Stimulated activated CD4-positive, alpha-beta T cell treated with anti-CD3 and anti-CD28 coated beads, Interleukin-12 subunit alpha, Interleukin-12 subunit beta, amount 100 ng/mL, for 24 hours (primary cell): ENCODE measurements around the gene CAPS.
A peak's percentile ranks its signal among the peaks of the same experiment; 100 is the strongest.

Experiments
- DNase-seq, 2 experiments: peaks; one replicate each; pipeline ENCODE4 v3.0.0-alpha.2; 2020; ENCODE audit warnings: low read depth in 2 of 2

The CAPS gene

GRCh38 chr19:5933391-5934068, 19.5 kb downstream of the CAPS start:
- DNase-seq, result no peak

- no peak for DNase-seq
These were observed 20.0 kb downstream of the CAPS start for GRCh38 chr19:5934069-5934401.

DNA sequence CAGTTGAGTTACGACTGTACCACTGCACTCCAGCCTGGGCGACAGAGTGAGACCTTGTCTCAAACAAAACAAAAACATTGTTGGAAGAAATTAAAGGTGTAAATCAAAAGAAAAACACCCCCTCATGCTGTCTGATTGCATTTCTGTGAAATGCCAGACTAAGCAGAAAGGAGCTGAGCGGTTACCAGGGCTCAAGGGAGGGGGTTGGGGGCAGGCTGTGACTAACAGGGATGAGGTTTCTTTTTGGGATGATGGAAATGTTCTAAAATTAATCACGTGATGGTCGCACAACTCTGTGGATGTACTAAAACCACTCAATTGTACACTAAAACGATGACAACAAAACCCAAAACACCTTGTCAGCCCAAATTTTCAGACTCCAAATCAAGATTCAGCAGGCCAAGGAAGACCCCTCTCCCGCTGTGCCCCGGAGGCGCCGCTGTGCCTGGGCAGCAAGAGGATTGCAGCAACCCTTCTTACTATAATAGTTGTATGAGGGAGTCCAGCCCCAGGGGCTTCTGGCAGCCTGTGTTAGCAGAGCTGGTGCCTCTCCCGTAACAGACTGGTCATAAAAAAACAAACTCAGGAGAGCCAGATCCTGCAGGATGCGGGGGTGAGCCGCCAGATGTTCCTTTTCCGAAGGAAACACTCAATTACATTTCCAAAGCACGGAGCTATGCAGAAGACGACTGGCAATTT, 20.9 kb downstream of the CAPS start:
- DNase-seq, result no peak

DNA sequence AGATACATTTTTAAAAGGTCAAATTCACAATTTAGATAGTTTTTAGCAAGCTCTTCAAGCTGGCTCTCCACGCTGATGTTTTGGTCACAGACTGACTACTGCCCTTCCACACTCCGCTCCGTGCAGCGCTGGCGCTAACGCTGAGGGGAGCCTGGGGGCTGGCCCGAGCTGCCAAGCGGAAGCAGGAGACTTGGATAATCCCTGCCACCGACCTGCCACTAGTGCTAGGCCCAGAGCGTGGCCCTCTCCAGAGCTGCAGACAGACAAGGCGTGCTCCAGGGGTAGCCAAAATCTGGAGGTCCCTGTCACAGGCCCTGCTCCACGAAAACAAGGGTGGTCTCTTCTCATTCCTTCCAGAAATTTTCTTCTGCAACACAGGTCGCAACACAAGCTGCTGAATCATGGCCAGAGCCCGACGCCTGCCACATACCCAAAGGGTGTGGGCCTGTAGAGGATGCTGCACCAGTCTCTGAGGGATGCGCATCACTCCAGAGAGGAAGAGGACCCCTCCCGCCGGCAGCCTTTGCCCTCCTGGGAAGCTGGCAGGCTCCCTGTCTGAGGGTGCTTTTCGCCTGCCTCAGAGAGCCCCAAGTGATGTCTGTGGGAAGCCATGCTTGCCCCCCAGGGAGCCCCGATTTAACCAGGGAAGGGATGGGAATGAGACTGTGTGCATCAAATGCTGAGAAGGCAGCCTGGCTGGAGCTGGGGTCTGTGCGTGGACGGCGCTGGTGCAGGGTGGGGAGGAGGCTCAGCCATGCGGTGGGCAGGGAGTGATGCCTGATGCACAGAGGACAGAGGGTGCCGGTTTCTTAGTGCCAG, 21.6 kb downstream of the CAPS start:
- DNase-seq, result no peak

- no peak for DNase-seq
These were observed 22.2 kb downstream of the CAPS start for GRCh38 chr19:5936292-5936592.

DNA sequence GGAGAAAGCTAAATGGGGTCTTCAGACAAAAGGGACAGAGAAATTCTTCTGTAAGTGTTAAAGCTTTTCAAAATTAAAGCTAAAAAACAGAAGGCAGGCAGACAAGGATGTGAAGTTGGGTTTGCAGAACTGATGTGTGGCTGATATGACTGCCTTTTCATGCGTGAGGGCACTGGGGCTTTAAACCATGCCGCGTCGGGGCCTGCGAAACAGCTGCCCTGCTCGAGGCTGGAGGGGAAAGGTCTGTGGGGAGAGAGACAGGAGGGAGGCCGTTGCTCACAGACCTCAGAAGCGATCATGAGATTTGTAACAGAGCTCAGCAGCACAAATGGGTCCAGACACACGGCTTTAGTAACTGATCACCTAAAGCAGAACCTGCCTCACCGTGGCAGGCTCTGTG, 23.5 kb downstream of the CAPS start:
- DNase-seq, result no peak

DNA sequence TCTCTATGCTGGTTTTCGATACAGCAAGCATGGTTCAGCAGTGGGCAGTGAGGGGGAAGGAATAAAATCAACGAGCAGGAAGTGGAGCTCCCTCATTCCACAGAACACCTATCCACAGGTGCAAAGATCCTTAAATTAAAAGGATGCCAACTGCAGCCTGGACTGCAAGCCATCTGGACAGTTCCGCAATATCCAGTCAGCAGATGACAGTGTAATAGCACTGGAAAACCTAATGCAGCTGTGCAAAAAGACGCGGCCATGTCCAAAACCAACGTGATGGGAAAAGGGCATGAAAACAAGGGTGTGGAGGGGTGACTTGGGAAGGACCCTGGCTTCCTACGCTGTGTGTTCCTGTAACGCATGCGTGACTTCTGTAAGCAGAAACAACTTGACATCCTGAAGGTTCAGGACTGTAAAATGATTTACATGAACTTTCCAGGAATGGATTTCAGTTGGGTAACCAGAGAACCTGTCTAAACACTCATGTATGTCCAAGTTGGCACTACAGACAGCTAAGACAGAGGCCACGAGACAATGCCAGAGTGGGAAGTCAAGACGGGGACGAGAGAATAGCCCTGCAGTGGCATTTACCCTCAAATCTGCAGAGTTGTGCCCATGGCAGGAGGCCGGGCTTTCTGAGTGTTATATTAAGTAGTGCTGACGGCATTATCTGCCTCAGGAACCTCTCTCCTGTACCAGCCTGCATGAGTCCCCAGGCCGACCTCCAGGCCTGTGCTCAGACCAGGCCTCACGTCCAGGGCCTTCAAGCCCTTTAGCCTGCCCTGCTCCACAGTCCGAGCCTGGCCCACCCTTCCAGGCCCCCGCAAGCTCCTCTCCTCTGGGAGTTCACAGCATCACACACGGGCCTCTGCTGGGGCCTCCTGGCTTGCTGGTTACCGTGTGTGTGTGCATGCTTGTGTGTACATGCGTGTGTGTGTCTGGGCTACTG, 26.5 kb downstream of the CAPS start:
- DNase-seq, result no peak

DNA sequence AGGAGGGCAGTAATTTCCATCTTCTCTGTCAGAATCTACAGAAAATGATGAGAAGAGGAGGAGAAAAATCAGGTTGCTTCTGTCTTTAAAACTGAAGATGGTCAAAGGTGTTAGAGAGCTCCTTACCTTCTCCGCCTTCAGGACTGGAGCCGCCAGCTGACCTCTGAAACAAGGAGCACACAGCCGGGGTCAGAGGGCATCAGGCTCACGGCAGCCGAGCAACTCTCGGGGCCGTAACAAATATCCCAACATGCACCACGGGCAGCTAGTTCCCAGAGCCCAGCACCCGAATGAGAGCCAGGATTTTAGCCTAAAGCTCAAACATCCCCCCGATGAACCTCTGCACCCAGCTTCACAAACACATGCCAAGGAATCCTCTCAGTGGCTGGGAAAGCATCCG, 27.6 kb downstream of the CAPS start:
- no peak for DNase-seq

- no peak for DNase-seq
These were observed 29.0 kb downstream of the CAPS start for GRCh38 chr19:5943045-5943444.

- DNase-seq, result no peak
These were observed 29.6 kb downstream of the CAPS start for GRCh38 chr19:5943623-5944022.

GRCh38 chr19:5947435-5947834, 33.4 kb downstream of the CAPS start:
- DNase-seq, result no peak

- no peak for DNase-seq
These were observed 34.9 kb downstream of the CAPS start for GRCh38 chr19:5948752-5949564.

DNA sequence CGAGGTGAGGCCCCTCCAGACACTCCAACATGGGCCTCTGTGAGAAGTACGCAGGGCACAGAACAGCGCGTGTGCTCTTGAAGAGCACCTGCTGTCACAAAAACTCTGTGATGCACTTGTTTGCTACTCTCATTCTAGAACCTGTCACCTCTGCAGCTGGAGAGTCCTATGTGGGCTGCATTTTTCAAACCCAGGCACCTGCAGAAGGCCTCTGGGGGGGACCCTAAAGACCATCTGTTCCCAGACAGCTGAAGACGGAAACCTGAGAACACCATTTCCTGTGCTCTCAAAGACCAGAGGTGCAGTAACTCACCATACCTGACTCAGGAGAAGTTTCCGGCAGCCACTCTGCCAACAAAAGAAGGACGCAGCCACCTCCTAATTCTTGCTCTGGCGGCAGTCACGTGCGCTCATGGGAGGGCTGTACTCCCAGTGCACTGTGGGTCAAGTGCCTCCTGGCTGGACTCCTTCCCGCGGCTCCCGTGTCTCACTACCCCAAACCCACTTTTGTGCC, 35.8 kb downstream of the CAPS start:
- no peak for DNase-seq

- no peak for DNase-seq
These were observed 36.7 kb downstream of the CAPS start for GRCh38 chr19:5950741-5951140.

DNA sequence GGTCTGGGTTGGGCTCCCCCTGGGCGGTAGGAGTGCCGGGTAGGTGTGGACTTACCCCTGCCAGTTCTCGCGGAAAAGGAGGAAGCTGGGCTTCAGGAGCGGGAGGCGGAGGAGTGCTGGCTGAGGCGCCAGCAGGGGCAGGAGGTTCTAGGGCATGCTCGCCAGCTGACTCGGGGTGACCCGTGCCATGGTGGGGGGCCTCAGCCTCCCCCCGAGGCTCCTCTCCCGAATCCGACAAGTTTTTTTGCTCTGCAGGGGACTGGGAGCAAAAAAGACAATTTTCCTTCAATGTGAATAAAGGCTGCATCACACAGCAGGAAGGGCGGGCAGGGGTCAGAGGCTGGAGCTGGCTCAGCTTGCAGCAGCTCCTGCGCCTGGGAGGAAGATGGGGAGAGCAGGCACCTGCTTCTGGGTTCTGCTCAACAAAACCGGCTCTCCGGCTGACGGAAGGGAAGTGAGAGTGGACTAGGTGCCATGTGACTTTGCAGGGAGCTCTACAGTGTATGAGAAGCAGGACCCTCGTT, 37.3 kb downstream of the CAPS start:
- no peak for DNase-seq

GRCh38 chr19:5952193-5953029, 38.4 kb downstream of the CAPS start:
- no peak for DNase-seq

DNA sequence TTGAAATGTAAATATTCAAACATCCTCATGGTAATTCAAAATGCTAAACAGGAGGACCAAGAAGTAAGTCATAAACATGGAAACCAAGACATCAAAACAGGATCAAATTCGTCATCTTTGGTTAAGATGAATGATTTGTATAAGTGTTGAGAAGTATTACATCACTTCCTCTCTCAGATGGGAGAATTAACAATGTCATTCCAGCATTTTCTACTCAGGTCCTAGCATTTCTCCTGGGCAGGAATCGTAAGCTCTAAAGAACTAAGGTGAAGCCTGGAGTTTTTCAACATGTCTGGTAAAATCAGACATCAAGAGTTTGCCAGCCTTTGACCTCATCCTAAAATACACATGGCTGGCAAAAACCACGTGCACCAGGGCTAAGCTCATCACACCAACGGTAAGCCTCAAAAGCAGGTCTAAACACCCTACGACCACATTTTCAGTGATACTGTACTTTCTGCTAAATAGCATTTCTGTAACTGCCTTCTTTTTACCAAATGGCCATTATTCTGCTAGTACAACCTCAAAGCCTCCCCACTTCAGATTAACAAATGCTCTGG, 39.1 kb downstream of the CAPS start:
- no peak for DNase-seq

GRCh38 chr19:5953680-5954213, 39.7 kb downstream of the CAPS start:
- peak in 1 of 2 experiments; percentile 34 for DNase-seq

- DNase-seq, result no peak
These were observed 40.2 kb downstream of the CAPS start for GRCh38 chr19:5954293-5954692.
